Measurements from ENCODE around the gene CAMK1D.

GRCh38 chr10:12665501-12665900 lies 316.2 kb downstream of the CAMK1D start:
- no peak for TF ChIP-seq CTCF (IDR thresholded peaks at IDR 0.05)
- TF ChIP-seq POLR2AphosphoS5 (IDR thresholded peaks at IDR 0.05): no peak
- no peak for TF ChIP-seq POLR2A (IDR thresholded peaks at IDR 0.05)
